ENCODE measurements around the gene FAM89B.
A peak's percentile ranks its signal among the peaks of the same experiment; 100 is the strongest.

FAM89B gene

DNA sequence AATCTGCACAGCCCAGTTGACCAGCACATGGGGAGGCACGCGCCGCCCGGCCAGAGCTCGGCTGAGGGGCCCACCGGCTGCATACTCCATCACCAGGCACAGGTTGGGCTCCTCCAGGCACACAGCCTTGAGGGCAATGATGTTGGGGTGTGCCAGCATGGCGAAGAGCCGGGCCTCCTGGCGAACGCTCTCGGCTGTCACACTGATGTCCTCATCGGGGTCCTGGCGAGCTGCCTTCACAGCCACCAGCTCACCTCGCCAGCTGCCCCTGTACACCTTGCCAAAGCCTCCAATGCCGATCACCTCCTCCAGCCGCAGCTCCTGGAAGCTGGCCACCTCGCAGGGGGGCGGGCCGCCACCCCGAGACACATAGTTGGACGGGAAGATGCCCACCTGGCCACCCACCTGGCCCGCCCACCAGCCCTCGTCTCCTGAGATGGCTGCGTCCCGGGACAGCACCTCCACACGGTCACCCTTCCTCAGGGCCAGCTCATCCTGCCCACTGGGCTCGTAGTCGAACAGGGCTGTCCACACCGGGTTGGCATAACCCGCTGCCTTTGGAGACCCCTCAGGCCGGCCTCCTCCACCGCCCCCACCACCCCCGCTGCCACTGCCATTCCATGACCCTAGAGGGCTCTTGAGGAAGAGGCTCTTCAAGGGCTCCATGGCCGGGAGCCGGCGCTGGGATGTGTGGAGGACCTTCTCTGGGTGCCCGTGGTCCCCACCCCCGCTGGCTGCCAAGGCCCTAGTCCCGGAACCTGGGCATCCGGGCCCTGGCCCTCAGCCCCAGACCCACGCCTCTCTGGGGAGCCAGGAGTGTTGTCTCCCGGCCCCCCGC, 41.0 kb downstream of the FAM89B start:
- DNase-seq = no peak

GRCh38 chr11:65615229-65615949, 43.1 kb downstream of the FAM89B start, which contains the start of gene PCNX3:
PCNX3 (plus strand) TSS chr11:65615776; CDS start chr11:65616312, 536 bp downstream.
- peak; percentile 100 for DNase-seq

DNA sequence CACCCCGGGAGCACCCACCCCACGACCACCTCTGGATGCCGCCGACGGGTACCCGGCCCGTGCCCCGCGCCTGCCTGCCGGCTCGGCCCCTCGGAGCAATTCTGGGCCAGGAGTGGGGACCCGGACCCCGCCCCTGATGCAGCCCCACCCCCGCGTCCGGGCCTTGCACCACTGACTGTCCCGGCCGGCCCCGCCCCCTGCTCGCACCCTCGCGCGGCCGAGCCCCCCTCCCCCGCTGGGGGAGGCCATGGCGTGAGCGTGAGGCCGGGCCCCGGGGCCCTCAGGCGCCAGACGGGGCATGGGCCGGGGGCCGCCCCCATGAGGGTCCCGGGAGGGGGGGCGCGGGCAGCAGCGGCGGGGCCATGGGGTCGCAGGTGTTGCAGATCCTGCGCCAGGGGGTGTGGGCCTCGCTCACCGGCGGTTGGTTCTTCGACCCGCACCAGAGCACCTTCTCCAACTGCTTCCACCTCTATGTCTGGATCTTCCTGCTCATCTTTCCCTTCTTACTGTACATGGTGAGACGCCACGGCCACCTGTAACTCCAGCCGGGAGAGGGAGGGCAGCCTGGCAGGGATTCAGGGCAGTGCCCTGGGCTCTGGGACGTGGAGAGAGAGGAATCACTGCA, 43.7 kb downstream of the FAM89B start:
- no peak for DNase-seq

DNA sequence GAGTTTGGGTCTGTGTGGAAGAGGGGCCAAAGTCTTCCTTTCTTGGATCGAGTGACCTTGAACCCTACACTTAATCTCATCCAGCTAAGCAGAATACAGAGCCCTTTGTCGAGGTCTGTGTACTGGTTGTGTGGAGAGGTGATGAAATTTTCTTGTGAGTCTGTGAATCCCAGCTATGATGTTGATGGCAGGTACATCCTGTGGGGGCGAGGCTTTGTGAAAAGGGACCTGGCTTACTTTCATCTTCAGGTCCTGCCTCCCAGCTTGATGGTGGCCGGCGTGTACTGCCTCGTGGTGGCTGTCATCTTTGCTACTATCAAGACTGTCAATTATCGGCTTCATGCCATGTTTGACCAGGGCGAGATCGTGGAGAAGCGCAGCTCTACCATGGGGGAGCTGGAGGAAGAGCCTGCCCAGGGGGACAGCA, 44.2 kb downstream of the FAM89B start:
- no peak for DNase-seq

GRCh38 chr11:65617136-65617850, 45.0 kb downstream of the FAM89B start:
- no peak for DNase-seq

DNA sequence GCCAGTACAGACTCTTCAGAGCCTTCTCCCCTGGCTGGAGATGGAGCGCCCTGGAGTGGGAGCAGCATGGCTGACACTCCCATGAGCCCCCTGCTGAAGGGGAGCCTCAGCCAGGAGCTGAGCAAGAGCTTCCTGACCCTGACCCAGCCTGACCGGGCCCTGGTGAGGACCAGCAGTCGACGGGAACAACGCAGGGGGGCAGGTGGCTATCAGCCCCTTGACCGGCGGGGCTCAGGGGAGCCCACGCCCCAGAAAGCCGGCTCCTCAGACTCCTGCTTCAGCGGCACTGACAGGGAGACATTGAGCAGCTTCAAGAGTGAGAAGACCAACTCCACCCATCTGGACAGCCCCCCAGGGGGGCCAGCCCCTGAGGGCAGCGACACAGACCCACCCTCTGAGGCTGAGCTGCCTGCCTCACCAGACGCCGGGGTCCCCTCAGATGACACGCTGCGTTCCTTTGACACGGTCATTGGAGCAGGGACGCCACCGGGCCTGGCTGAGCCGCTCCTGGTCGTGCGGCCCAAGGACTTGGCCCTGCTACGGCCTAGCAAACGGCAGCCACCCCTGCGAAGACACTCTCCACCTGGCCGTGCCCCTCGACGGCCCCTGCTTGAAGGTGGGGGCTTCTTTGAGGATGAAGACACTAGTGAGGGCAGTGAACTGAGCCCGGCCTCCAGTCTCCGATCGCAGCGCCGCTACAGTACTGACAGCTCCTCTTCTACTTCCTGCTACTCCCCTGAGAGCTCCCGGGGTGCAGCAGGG, 45.8 kb downstream of the FAM89B start:
- no peak for DNase-seq

DNA sequence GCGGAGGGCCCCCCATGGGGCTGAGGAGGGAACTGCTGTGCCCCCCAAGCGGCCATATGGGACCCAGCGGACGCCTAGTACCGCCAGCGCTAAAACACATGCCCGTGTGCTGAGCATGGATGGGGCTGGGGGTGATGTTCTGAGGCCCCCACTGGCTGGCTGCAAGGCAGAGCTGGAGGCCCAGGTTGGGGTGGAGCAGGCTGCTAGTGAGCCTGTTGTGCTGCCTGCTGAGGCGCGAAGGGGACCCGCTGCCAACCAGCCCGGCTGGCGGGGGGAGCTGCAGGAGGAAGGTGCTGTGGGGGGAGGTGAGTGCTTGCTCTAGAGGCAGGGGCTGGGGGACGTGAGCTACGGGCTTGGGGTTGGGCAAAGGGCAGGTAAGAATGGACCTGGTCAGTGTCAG, 46.4 kb downstream of the FAM89B start:
- DNase-seq = no peak

- no peak for DNase-seq
Measured at GRCh38 chr11:65619281-65619928, 47.1 kb downstream of the FAM89B start.

DNA sequence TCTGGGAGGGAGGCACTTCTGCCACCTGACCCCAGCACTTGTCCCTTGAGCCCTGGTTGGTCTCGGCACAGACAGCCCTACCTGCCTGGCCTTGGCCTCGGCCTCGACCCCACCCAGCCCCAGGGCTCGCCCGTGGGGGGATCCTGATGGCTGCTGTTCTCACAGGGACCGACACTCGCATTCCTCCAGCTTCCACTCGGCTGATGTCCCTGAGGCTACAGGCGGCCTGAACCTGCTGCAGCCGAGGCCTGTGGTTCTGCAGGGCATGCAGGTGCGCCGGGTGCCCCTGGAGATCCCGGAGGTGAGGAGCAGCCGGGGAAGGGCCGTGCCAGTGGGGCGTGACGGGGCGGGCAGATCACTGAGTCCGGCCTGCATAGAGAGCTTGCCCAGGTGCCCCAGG, 48.3 kb downstream of the FAM89B start:
- no peak for DNase-seq

DNA sequence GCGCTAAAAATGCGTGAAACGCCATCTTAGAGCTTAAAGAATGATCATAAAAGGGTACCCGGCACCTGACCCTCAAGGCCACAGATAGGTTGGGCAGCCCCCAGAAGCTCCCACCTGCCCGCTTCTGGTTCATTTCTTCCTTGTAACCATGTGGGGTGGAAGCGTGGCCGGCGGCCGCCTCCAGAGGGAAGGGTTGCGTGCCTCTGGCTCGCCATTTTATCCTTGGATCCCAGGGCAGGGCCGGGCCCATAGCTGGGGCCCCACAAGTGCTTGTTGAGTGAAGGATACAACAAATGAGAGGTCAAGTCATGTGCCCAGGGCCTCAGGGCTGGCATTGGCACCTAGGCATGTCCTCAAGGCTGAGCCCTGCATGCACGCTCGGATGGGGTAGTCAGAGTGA, 49.1 kb downstream of the FAM89B start:
- DNase-seq = no peak

DNA sequence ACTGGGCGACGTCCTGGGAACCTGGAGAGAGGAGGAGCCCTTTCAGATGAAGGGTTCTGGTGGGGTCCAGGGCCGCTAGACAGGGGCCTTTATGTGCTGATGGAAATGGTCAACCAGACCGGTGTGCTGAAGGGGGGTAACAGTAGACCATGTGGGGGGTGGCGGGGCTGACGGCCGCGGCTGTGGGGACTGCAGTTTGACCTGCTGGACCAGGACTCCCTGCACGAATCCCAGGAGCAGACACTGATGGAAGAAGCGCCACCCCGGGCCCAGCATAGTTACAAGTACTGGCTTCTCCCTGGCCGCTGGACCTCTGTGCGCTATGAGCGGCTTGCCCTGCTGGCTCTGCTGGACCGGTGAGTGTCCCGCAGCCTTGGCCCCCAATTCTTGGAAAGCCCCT, 49.7 kb downstream of the FAM89B start:
- no peak for DNase-seq

DNA sequence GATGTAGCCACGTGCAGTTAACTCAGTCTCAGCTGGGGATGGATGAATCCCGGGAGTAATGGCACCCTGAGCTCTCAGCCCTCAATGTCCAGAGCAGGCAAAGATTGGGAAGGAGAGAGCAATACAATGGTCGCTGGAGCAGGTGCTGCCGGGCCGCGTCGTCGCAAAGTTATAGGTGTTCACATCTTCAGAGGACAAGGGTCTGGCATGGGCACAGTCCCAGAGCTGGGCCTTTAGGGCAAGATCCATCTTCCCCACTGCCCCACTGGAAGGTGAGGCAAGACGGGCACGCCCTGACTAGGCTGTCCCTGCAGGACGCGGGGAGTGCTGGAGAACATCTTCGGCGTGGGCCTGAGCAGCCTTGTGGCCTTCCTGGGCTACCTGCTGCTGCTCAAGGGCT, 50.8 kb downstream of the FAM89B start:
- no peak for DNase-seq
